GM12878 (cell line): ENCODE results near the gene KRT6C.
"Not testable (repeated sequence)": the region's sequence is repeated elsewhere in the genome, so short reads cannot be mapped to it uniquely, and the experiment has no call there.

Experiments
- CTCF ChIP-seq, 3 experiments: IDR thresholded peaks in 2 of 3; conservative IDR thresholded peaks in 1 of 3; 2 replicates each; pipeline ENCODE4 v1.5.1; 2011; ENCODE audit warnings: low read depth in 3 of 3, low read length in 3 of 3, mild to moderate bottlenecking in 3 of 3, control low read depth in 2 of 3, moderate library complexity in 2 of 3, inconsistent platforms in 1 of 3, mixed read lengths in 1 of 3; ENCODE audit not compliant: control insufficient read depth in 2 of 3, insufficient read depth in 1 of 3; ENCODE audit errors: extremely low read depth in 1 of 3
- HDGF ChIP-seq: fragments of 450-650 bp; IDR thresholded peaks from 2 replicates; pipeline ENCODE4 v1.6.1; 2016; ENCODE audit warnings: antibody characterized with exemption
- POLR2A ChIP-seq: IDR thresholded peaks from 2 replicates; pipeline ENCODE4 v1.6.1; 2011; ENCODE audit warnings: low read depth, mild to moderate bottlenecking, low read length
- SIN3A ChIP-seq: IDR thresholded peaks from 2 replicates; pipeline ENCODE4 v1.6.1; 2012; ENCODE audit warnings: low read depth, low read length, improper control_type of control experiment
- USF2 ChIP-seq: IDR thresholded peaks from 2 replicates; pipeline ENCODE4 v1.6.1; 2011; ENCODE audit warnings: low read depth, low read length, improper control_type of control experiment, borderline replicate concordance

GRCh38 chr12:52487744-52488443 lies 14.3 kb upstream of the KRT6C start:
- TF ChIP-seq USF2; HDGF; CTCF (IDR thresholded peaks at IDR 0.05 in 2 of 3, conservative IDR thresholded peaks at IDR 0.05 in 1 of 3; ENCODE audit: control insufficient read depth in 2 of 3, extremely low read depth in 1 of 3, insufficient read depth in 1 of 3, low read depth in 3 of 3, low read length in 3 of 3); SIN3A; POLR2A: not testable (repeated sequence)
